Measurements from ENCODE around the gene PRDX4. TPM values are rescaled to one million over a fixed set of nuclear protein-coding genes. Genes with fewer than 3 reads are reported as not detected.

The PRDX4 gene
- polyA plus RNA-seq, 1 experiment = 168 TPM

- DNase-seq (ENCODE audit: low read depth) = no peak
- Histone ChIP-seq H3K27me3 (ENCODE audit: control insufficient read depth, insufficient read depth, low read length) (no peaks in the 10 kb centered on the region), H3K4me3 (ENCODE audit: low read depth, low read length) (no peak overlapping the region), H3K36me3 (ENCODE audit: control insufficient read depth, insufficient read depth, low read length) (no peaks in the 10 kb centered on the region)
- CTCF ChIA-PET = no interaction called here
- POLR2A ChIA-PET = no interaction called here
- no peak for TF ChIP-seq CTCF (IDR thresholded peaks at IDR 0.05; ENCODE audit: insufficient read depth, low read depth, low read length)
These were observed 36.2 kb upstream of the PRDX4 start for GRCh38 chrX:23631136-23631535.

GRCh38 chrX:23633834-23634580, 33.3 kb upstream of the PRDX4 start:
- Histone ChIP-seq H3K36me3 (ENCODE audit: control insufficient read depth, insufficient read depth, low read length) (no peaks in the 10 kb centered on the region), H3K27me3 (ENCODE audit: control insufficient read depth, insufficient read depth, low read length) (no peaks in the 10 kb centered on the region), H3K4me3 (ENCODE audit: low read depth, low read length) (no peak overlapping the region)
- no peak for DNase-seq (ENCODE audit: low read depth)
- no peak for TF ChIP-seq CTCF (IDR thresholded peaks at IDR 0.05; ENCODE audit: insufficient read depth, low read depth, low read length)
- POLR2A ChIA-PET = no interaction called here
- CTCF ChIA-PET = no interaction called here

- H3K36me3 ChIP-seq (ENCODE audit: control insufficient read depth, insufficient read depth, low read length) = no peaks in the 10 kb centered on the region
- no peaks in the 10 kb centered on the region for H3K27me3 ChIP-seq (ENCODE audit: control insufficient read depth, insufficient read depth, low read length)
- H3K4me3 ChIP-seq (ENCODE audit: low read depth, low read length) = no peak overlapping the region
- CTCF ChIA-PET = no interaction called here
- DNase-seq (ENCODE audit: low read depth) = no peak
- POLR2A ChIA-PET = no interaction called here
- no peak for TF ChIP-seq CTCF (IDR thresholded peaks at IDR 0.05; ENCODE audit: insufficient read depth, low read depth, low read length)
These were observed 30.1 kb upstream of the PRDX4 start for GRCh38 chrX:23637187-23637586.

- ChIA-PET CTCF (no interaction called here), POLR2A (no interaction called here)
- Histone ChIP-seq H3K4me3 (ENCODE audit: low read depth, low read length) (no peak overlapping the region), H3K27me3 (ENCODE audit: control insufficient read depth, insufficient read depth, low read length) (no peaks in the 10 kb centered on the region), H3K36me3 (ENCODE audit: control insufficient read depth, insufficient read depth, low read length) (no peaks in the 10 kb centered on the region)
- no peak for DNase-seq (ENCODE audit: low read depth)
- no peak for TF ChIP-seq CTCF (IDR thresholded peaks at IDR 0.05; ENCODE audit: insufficient read depth, low read depth, low read length)
These were observed 24.3 kb upstream of the PRDX4 start for GRCh38 chrX:23643020-23643419.

- TF ChIP-seq CTCF (IDR thresholded peaks at IDR 0.05; ENCODE audit: insufficient read depth, low read depth, low read length) = no peak
- no peaks in the 10 kb centered on the region for H3K27me3 ChIP-seq (ENCODE audit: control insufficient read depth, insufficient read depth, low read length)
- no peak for DNase-seq (ENCODE audit: low read depth)
- CTCF ChIA-PET = no interaction called here
- no peak overlapping the region for H3K4me3 ChIP-seq (ENCODE audit: low read depth, low read length)
- no peaks in the 10 kb centered on the region for H3K36me3 ChIP-seq (ENCODE audit: control insufficient read depth, insufficient read depth, low read length)
- POLR2A ChIA-PET = no interaction called here
These were observed 22.5 kb upstream of the PRDX4 start for GRCh38 chrX:23644744-23645143.

Data from BJ (cell line).